ENCODE results near the gene KCNIP4. TPM values are rescaled to one million over a fixed set of nuclear protein-coding genes. Genes with fewer than 3 reads are reported as not detected.
"Not testable (repeated sequence)": the region's sequence is repeated elsewhere in the genome, so short reads cannot be mapped to it uniquely, and the experiment has no call there.

KCNIP4 gene
- total RNA-seq, 1 donor from 2014 or later: not detected

- Mint-ChIP-seq H3K27me3 (no peaks in the 10 kb centered on the region), H3K9me3 (no peaks in the 10 kb centered on the region), H3K4me1 (no peaks in the 10 kb centered on the region), H3K36me3 (ENCODE audit: low read depth) (peaks cover 10% of the 10 kb centered on the region), H3K27ac (no peak overlapping the region), H3K4me3 (no peak overlapping the region)
- ATAC-seq (ENCODE audit: low read depth) (no peak), DNase-seq (no peak)
- POLR2A ChIA-PET: no interaction called here
- CTCF ChIA-PET: no interaction called here
- intact Hi-C loops (cut with micrococcal nuclease): no loop called here
- TF ChIP-seq CTCF (IDR thresholded peaks at IDR 0.05): no peak
These were observed 1194.5 kb downstream of the KCNIP4 start for GRCh38 chr4:20754036-20754435.

GRCh38 chr4:20752641-20753040 lies 1195.9 kb downstream of the KCNIP4 start:
- ChIA-PET POLR2A (no interaction called here), CTCF (no interaction called here)
- Mint-ChIP-seq H3K4me3 (no peak overlapping the region), H3K4me1 (no peaks in the 10 kb centered on the region), H3K27ac (no peak overlapping the region), H3K27me3 (no peaks in the 10 kb centered on the region), H3K36me3 (ENCODE audit: low read depth) (peaks cover 10% of the 10 kb centered on the region), H3K9me3 (no peaks in the 10 kb centered on the region)
- ATAC-seq (ENCODE audit: low read depth) (no peak), DNase-seq (no peak)
- intact Hi-C loops (cut with micrococcal nuclease): no loop called here
- no peak for TF ChIP-seq CTCF (IDR thresholded peaks at IDR 0.05)

- H3K36me3 Mint-ChIP-seq (ENCODE audit: low read depth); DNase-seq; POLR2A ChIA-PET; CTCF ChIA-PET; H3K4me3 Mint-ChIP-seq; ATAC-seq (ENCODE audit: low read depth); H3K4me1 Mint-ChIP-seq; H3K27ac Mint-ChIP-seq; H3K27me3 Mint-ChIP-seq; intact Hi-C loops (cut with micrococcal nuclease): not testable (repeated sequence)
- peaks cover 11% of the 10 kb centered on the region for H3K9me3 Mint-ChIP-seq
These were observed 1202.6 kb downstream of the KCNIP4 start for GRCh38 chr4:20746000-20746399.

GRCh38 chr4:20735931-20736330 lies 1212.6 kb downstream of the KCNIP4 start:
- ATAC-seq (ENCODE audit: low read depth) (no peak), DNase-seq (no peak)
- no peak for TF ChIP-seq CTCF (IDR thresholded peaks at IDR 0.05)
- intact Hi-C loops (cut with micrococcal nuclease): no loop called here
- Mint-ChIP-seq H3K27me3 (no peaks in the 10 kb centered on the region), H3K9me3 (peaks cover 14% of the 10 kb centered on the region), H3K36me3 (ENCODE audit: low read depth) (peaks cover 62% of the 10 kb centered on the region), H3K27ac (no peak overlapping the region), H3K4me3 (no peak overlapping the region), H3K4me1 (no peaks in the 10 kb centered on the region)
- CTCF ChIA-PET: no interaction called here
- POLR2A ChIA-PET: no interaction called here

GRCh38 chr4:20724915-20725314 lies 1223.7 kb downstream of the KCNIP4 start:
- intact Hi-C loops (cut with micrococcal nuclease): no loop called here
- TF ChIP-seq CTCF (IDR thresholded peaks at IDR 0.05): no peak
- no peak overlapping the region for H3K4me3 Mint-ChIP-seq
- no peaks in the 10 kb centered on the region for H3K4me1 Mint-ChIP-seq
- no peaks in the 10 kb centered on the region for H3K27me3 Mint-ChIP-seq
- DNase-seq (no peak), ATAC-seq (ENCODE audit: low read depth) (no peak)
- ChIA-PET CTCF (no interaction called here), POLR2A (no interaction called here)
- H3K9me3 Mint-ChIP-seq: peaks cover 17% of the 10 kb centered on the region
- peaks cover 74% of the 10 kb centered on the region for H3K36me3 Mint-ChIP-seq (ENCODE audit: low read depth)
- H3K27ac Mint-ChIP-seq: no peak overlapping the region

- no peak for TF ChIP-seq CTCF (IDR thresholded peaks at IDR 0.05)
- Mint-ChIP-seq H3K27me3 (no peaks in the 10 kb centered on the region), H3K36me3 (ENCODE audit: low read depth) (peaks cover 80% of the 10 kb centered on the region), H3K27ac (no peak overlapping the region), H3K4me3 (no peak overlapping the region), H3K4me1 (no peaks in the 10 kb centered on the region), H3K9me3 (peaks cover 17% of the 10 kb centered on the region)
- ChIA-PET POLR2A (no interaction called here), CTCF (no interaction called here)
- intact Hi-C loops (cut with micrococcal nuclease): no loop called here
- DNase-seq (no peak), ATAC-seq (ENCODE audit: low read depth) (no peak)
These were observed 1225.1 kb downstream of the KCNIP4 start for GRCh38 chr4:20723463-20723862.
